Mesenchymal stem cell (in vitro differentiated cells and primary cell): ENCODE data around the gene ATP6V0C.

ENCODE experiments used
- DNase-seq: peaks from one replicate; pipeline ENCODE4 v3.0.0-alpha.2; 2013
- H2AFZ ChIP-seq: one replicate; pipeline ENCODE4 v1.6.1; 2013; ENCODE audit warnings: low read depth, mild to moderate bottlenecking, control low read depth, inconsistent platforms, low read length, moderate library complexity
- H2AK5ac ChIP-seq: 2 replicates; pipeline ENCODE4 v1.6.1; 2013; ENCODE audit warnings: low read length, moderate library complexity, mild to moderate bottlenecking, inconsistent platforms; ENCODE audit not compliant: severe bottlenecking
- H2BK120ac ChIP-seq: one replicate; pipeline ENCODE4 v1.6.1; 2013; ENCODE audit warnings: low read depth, mild to moderate bottlenecking, inconsistent platforms, low read length, moderate library complexity
- H2BK12ac ChIP-seq, 2 experiments: one replicate each; pipeline ENCODE4 v1.6.1; 2013; ENCODE audit warnings: inconsistent platforms in 2 of 2, low read length in 2 of 2, mild to moderate bottlenecking in 2 of 2, moderate library complexity in 2 of 2, control low read depth in 1 of 2
- H2BK15ac ChIP-seq: one replicate; pipeline ENCODE4 v1.6.1; 2013; ENCODE audit warnings: mild to moderate bottlenecking, low read depth, inconsistent platforms; ENCODE audit not compliant: poor library complexity, severe bottlenecking
- H2BK5ac ChIP-seq: 2 replicates; pipeline ENCODE4 v1.6.1; 2013; ENCODE audit warnings: low read depth, mild to moderate bottlenecking, low read length, control low read depth, inconsistent platforms; ENCODE audit not compliant: poor library complexity, severe bottlenecking
- H3K14ac ChIP-seq, 2 experiments: one replicate each; pipeline ENCODE4 v1.6.1; 2013; ENCODE audit warnings: inconsistent platforms in 2 of 2, low read length in 2 of 2, control low read depth in 1 of 2, mild to moderate bottlenecking in 1 of 2, moderate library complexity in 1 of 2
- H3K18ac ChIP-seq, 2 experiments: one replicate each; pipeline ENCODE4 v1.6.1; 2013; ENCODE audit warnings: inconsistent platforms in 2 of 2, low read length in 2 of 2, control low read depth in 1 of 2, low read depth in 1 of 2, mild to moderate bottlenecking in 1 of 2
- H3K23ac ChIP-seq, 2 experiments: one replicate each; pipeline ENCODE4 v1.6.1; 2013; ENCODE audit warnings: inconsistent platforms in 2 of 2, low read length in 2 of 2, mild to moderate bottlenecking in 2 of 2, moderate library complexity in 2 of 2, control low read depth in 1 of 2
- H3K27ac ChIP-seq: 2 replicates; pipeline ENCODE4 v1.5.1; 2013; ENCODE audit warnings: mild to moderate bottlenecking, moderate library complexity, low read length, control low read depth, inconsistent platforms; ENCODE audit not compliant: poor library complexity, severe bottlenecking
- H3K27me3 ChIP-seq, 2 experiments: 2 replicates each; pipeline versions ENCODE4 v1.6.1 to v1.7.0; 2013; ENCODE audit warnings: low read length in 2 of 2, mild to moderate bottlenecking in 2 of 2, moderate library complexity in 2 of 2, control low read depth in 1 of 2, inconsistent platforms in 1 of 2; ENCODE audit not compliant: control insufficient read depth in 1 of 2, insufficient read depth in 1 of 2
- H3K36me3 ChIP-seq, 2 experiments: 2 replicates each; pipeline versions ENCODE4 v1.6.1 to v1.7.0; 2013; ENCODE audit warnings: low read length in 2 of 2, control low read depth in 1 of 2, inconsistent platforms in 1 of 2, low read depth in 1 of 2, mild to moderate bottlenecking in 1 of 2; ENCODE audit not compliant: insufficient read depth in 2 of 2, control insufficient read depth in 1 of 2
- H3K4ac ChIP-seq, 2 experiments: one replicate each; pipeline ENCODE4 v1.6.1; 2013; ENCODE audit warnings: inconsistent platforms in 2 of 2, low read length in 2 of 2, mild to moderate bottlenecking in 2 of 2, moderate library complexity in 2 of 2, control low read depth in 1 of 2, low read depth in 1 of 2
- H3K4me1 ChIP-seq: 2 replicates; pipeline ENCODE4 v1.6.1; 2013; ENCODE audit warnings: low read depth, low read length, control low read depth; ENCODE audit not compliant: control insufficient read depth, insufficient read depth
- H3K4me2 ChIP-seq: 2 replicates; pipeline ENCODE4 v1.6.1; 2013; ENCODE audit warnings: low read length, mild to moderate bottlenecking, inconsistent platforms; ENCODE audit not compliant: poor library complexity, severe bottlenecking
- H3K4me3 ChIP-seq, 2 experiments: 2 replicates each; pipeline versions ENCODE4 v1.5.1 to v1.7.0; 2013; ENCODE audit warnings: low read length in 2 of 2, mild to moderate bottlenecking in 2 of 2, control low read depth in 1 of 2, low read depth in 1 of 2; ENCODE audit not compliant: insufficient read depth in 1 of 2
- H3K79me1 ChIP-seq: replicated peaks from 2 replicates; pipeline ENCODE4 v1.6.1; 2013; ENCODE audit warnings: mild to moderate bottlenecking, control low read depth, low read length, inconsistent platforms; ENCODE audit not compliant: poor library complexity, severe bottlenecking
- H3K9ac ChIP-seq: 2 replicates; pipeline ENCODE4 v1.7.0; 2013; ENCODE audit warnings: mild to moderate bottlenecking, low read length, moderate library complexity
- H3K9me3 ChIP-seq: 2 replicates; pipeline ENCODE4 v1.7.0; 2013; ENCODE audit warnings: mild to moderate bottlenecking, low read length; ENCODE audit not compliant: control insufficient read depth
- H4K8ac ChIP-seq: one replicate; pipeline ENCODE4 v1.6.1; 2013; ENCODE audit warnings: inconsistent platforms, mild to moderate bottlenecking, low read length, moderate library complexity
- H4K91ac ChIP-seq: one replicate; pipeline ENCODE4 v1.6.1; 2013; ENCODE audit warnings: mild to moderate bottlenecking, low read length, inconsistent platforms
- WGBS: methylation state at CpG from one replicate; pipeline ENCODE4 v1.1.7; 2013; ENCODE audit warnings: mixed read lengths; 5-methylcytosine and 5-hydroxymethylcytosine counted together

Gene ATP6V0C

DNA sequence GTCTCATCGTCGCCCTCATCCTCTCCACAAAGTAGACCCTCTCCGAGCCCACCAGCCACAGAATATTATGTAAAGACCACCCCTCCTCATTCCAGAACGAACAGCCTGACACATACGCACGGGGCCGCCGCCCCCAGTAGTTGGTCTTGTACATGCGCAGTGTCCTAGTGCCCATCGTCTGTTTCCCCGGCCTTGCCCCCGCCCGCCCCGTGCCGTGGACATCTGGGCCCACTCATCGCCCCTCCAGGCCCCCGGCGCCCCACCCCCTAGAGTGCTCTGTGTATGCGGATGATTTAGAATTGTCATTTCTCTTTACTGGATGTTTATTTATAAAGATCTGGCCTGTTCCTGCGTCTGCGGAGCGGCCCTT, 5.9 kb downstream of the ATP6V0C start:
- Histone ChIP-seq H3K9ac (peak overlapping the region; percentile 75), H3K4me3 (peak overlapping the region in 1 of 2 experiments; percentile 44)

DNA sequence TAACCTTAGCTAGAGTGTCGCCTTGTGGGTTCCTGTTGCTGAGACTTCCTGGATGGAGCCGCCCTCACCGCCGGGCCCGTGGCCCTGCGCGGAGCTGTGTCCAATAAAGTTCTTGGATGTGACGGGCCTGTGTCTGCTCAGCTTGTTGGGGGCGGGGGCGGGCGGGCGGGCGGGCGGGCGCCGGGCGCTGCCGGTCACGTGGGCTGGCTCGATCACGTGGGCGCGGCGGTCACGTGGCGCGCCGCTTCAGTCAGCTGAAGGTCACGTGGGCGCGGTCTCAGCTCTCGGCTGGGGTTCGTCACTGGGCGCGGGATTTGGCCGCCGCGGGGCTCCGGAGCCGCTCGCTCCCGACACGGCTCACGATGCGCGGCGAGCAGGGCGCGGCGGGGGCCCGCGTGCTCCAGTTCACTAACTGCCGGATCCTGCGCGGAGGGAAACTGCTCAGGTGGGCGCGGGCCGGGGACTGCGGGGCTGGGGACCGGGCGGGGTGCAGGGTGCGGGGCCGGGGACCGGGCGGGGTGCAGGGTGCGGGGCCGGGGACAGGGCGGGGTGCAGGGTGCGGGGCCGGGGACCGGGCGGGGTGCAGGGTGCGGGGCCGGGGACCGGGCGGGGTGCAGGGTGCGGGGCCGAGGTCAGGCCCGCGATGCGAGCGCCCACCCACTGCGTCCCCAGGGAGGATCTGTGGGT, 6.5 kb downstream of the ATP6V0C start, which contains the start of gene AMDHD2:
TSS of gene AMDHD2 (plus strand) at position 275 of the 687 bp plus-strand sequence. CDS start at position 363, 88 bp downstream.
- peak within 1 kb of the TSS; percentile 86 for H4K8ac ChIP-seq
- DNase-seq: peak; percentile 93
- H2BK5ac ChIP-seq: peak within 1 kb of the TSS; percentile 67
- H3K27ac ChIP-seq: peak within 1 kb of the TSS; percentile 74
- H3K79me1 ChIP-seq: peaks cover 19% of the 10 kb centered on the region
- H3K14ac ChIP-seq: no peak within 1 kb of the TSS
- peak within 1 kb of the TSS; percentile 32 to 49 for H2BK12ac ChIP-seq
- WGBS: under 1% methylated on average over 54 of the region's 83 CpGs
- H3K27me3 ChIP-seq: no peaks in the 10 kb centered on the region
- peaks cover 54% of the 10 kb centered on the region for H3K4me1 ChIP-seq
- H3K36me3 ChIP-seq: peaks cover 45 to 76% of the 10 kb centered on the region in 2 experiments
- H3K18ac ChIP-seq: peak within 1 kb of the TSS; percentile 54 to 85
- H2AK5ac ChIP-seq: peak within 1 kb of the TSS; percentile 41
- H2AFZ ChIP-seq: no peak within 1 kb of the TSS
- peak within 1 kb of the TSS; percentile 92 for H3K9ac ChIP-seq
- H2BK120ac ChIP-seq: peak within 1 kb of the TSS; percentile 22
- H2BK15ac ChIP-seq: peak within 1 kb of the TSS; percentile 44
- peak within 1 kb of the TSS; percentile 70 to 90 for H3K4me3 ChIP-seq
- H3K4ac ChIP-seq: peak within 1 kb of the TSS in 1 of 2 experiments; percentile 2
- H3K9me3 ChIP-seq: no peaks in the 10 kb centered on the region
- H3K23ac ChIP-seq: no peak within 1 kb of the TSS
- H4K91ac ChIP-seq: peak within 1 kb of the TSS; percentile 73
- H3K4me2 ChIP-seq: peak within 1 kb of the TSS; percentile 74

More for the DNA sequence above, 5.9 kb downstream of the ATP6V0C start:
- H2BK12ac ChIP-seq: peak overlapping the region in 1 of 2 experiments; percentile 49
- no peak overlapping the region for H3K23ac ChIP-seq
- H3K18ac ChIP-seq: peak overlapping the region in 1 of 2 experiments; percentile 35
- H2AFZ ChIP-seq: no peak overlapping the region
- peak overlapping the region; percentile 74 for H3K27ac ChIP-seq
- peak overlapping the region; percentile 27 for H4K8ac ChIP-seq
- no peaks in the 10 kb centered on the region for H3K27me3 ChIP-seq
- DNase-seq: no peak
- peaks cover 57% of the 10 kb centered on the region for H3K4me1 ChIP-seq
- no peak overlapping the region for H3K4ac ChIP-seq
- no peak overlapping the region for H2BK5ac ChIP-seq
- 62% methylated on average over 20 of the region's 22 CpGs for WGBS
- H2BK15ac ChIP-seq: peak overlapping the region; percentile 44
- H4K91ac ChIP-seq: no peak overlapping the region
- peak overlapping the region; percentile 30 for H3K4me2 ChIP-seq
- no peaks in the 10 kb centered on the region for H3K9me3 ChIP-seq
- H3K14ac ChIP-seq: no peak overlapping the region
- no peak overlapping the region for H2BK120ac ChIP-seq
- H3K79me1 ChIP-seq: peaks cover 18% of the 10 kb centered on the region
- peaks cover 40 to 71% of the 10 kb centered on the region in 2 experiments for H3K36me3 ChIP-seq
- no peak overlapping the region for H2AK5ac ChIP-seq

DNA sequence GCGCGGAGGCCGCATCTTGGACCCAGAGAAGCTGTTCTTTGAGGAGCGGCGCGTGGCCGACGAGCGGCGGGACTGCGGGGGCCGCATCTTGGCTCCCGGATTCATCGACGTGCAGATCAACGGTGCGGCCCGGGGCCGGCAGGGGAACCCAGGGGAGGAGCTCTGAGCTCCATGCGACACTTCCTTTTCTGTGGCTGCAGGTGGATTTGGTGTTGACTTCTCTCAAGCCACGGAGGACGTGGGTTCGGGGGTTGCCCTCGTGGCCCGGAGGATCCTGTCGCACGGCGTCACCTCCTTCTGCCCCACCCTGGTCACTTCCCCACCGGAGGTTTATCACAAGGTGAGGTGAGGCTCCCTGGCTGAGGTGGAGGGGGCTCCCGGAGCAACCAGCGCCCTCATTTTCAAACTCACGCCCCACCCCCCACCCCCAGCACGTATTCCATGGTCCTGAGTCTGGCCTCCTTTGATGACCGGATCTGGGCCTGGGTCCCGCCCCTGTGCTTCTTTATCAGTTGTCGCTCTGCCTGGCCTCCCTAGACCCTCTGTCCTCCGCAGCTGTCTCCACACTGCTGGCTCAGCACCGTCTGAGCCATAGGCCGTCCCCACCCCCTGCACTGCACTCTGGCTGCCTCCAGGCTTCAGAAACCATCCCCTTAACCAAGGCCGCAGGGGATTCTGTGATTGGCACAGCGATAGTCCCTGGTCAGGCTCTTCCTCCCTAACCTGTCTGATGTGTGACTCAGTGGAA, 7.2 kb downstream of the ATP6V0C start:
- Histone ChIP-seq H3K14ac (no peak overlapping the region), H3K23ac (no peak overlapping the region), H2AFZ (no peak overlapping the region), H3K9ac (peak overlapping the region; percentile 92), H4K8ac (peak overlapping the region; percentile 86), H2BK15ac (no peak overlapping the region), H3K9me3 (no peaks in the 10 kb centered on the region), H2AK5ac (peak overlapping the region; percentile 41), H3K27me3 (no peaks in the 10 kb centered on the region), H2BK12ac (peak overlapping the region in 1 of 2 experiments; percentile 26), H3K4me1 (peaks cover 47% of the 10 kb centered on the region), H3K4me3 (peak overlapping the region; percentile 70 to 90), H4K91ac (no peak overlapping the region), H3K79me1 (peaks cover 21% of the 10 kb centered on the region), H3K27ac (no peak overlapping the region), H3K4me2 (peak overlapping the region; percentile 74), H3K18ac (peak overlapping the region in 1 of 2 experiments; percentile 50), H2BK5ac (no peak overlapping the region), H2BK120ac (peak overlapping the region; percentile 22), H3K4ac (peak overlapping the region in 1 of 2 experiments; percentile 2), H3K36me3 (peaks cover 49 to 76% of the 10 kb centered on the region in 2 experiments)
- 18% methylated on average over 35 of the region's 41 CpGs for WGBS
- peak; percentile 57 for DNase-seq

DNA sequence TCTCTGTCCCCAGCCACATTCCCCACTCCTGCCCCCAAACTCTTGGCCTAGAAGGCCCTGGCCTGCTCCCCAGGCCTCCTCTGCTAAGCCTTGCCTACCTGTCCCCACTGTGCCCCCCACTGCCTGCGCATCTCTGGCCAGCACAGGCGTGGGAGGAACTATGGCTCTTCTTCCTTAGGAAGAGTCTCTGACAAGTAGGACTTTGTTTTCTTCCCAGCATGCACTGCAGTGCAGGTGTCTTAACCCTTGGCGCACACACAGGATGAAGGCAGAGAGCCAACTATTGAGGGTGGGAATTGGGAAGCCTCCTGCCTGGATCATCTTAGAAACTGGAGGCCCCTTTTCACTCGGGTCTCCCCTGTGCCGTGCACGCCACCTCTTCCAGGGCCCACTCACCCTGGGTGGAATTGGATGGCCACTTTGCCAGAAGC, 10.1 kb downstream of the ATP6V0C start:
- H3K4me2 ChIP-seq: no peak overlapping the region
- H3K27me3 ChIP-seq: no peaks in the 10 kb centered on the region
- no peak overlapping the region for H4K8ac ChIP-seq
- H3K9me3 ChIP-seq: no peaks in the 10 kb centered on the region
- no peak overlapping the region for H3K4ac ChIP-seq
- H3K4me1 ChIP-seq: peaks cover 20% of the 10 kb centered on the region
- no peak overlapping the region for H3K23ac ChIP-seq
- peaks cover 44% of the 10 kb centered on the region for H3K79me1 ChIP-seq
- no peak overlapping the region for H2BK12ac ChIP-seq
- H2AFZ ChIP-seq: no peak overlapping the region
- WGBS: 96% methylated on average over 6 of the region's 6 CpGs
- H3K27ac ChIP-seq: no peak overlapping the region
- H2BK120ac ChIP-seq: no peak overlapping the region
- no peak overlapping the region for H3K18ac ChIP-seq
- no peak overlapping the region for H2AK5ac ChIP-seq
- H2BK5ac ChIP-seq: no peak overlapping the region
- peaks cover 72 to 78% of the 10 kb centered on the region in 2 experiments for H3K36me3 ChIP-seq
- no peak overlapping the region for H2BK15ac ChIP-seq
- no peak overlapping the region for H4K91ac ChIP-seq
- DNase-seq: no peak
- H3K9ac ChIP-seq: peak overlapping the region; percentile 22
- no peak overlapping the region for H3K4me3 ChIP-seq
- no peak overlapping the region for H3K14ac ChIP-seq
